CD14-positive monocyte (primary cell): ENCODE results near the gene TEC. TPM values are rescaled to one million over a fixed set of nuclear protein-coding genes. Genes with fewer than 3 reads are reported as not detected.

Experiments
- DNase-seq, 3 donors: peaks; one replicate each; pipeline ENCODE4 v3.0.0-alpha.2; 2011 to 2022
- H2AFZ ChIP-seq: 2 replicates; pipeline ENCODE4 v1.6.0; 2012; ENCODE audit warnings: mild to moderate bottlenecking, low read depth, low read length, inconsistent platforms; ENCODE audit not compliant: insufficient read depth, poor library complexity, severe bottlenecking
- H3K27ac ChIP-seq, 2 donors: 1 replicate in 1 of 2; 2 replicates in 1 of 2; pipeline ENCODE4 v1.5.1; 2012 to 2013; ENCODE audit warnings: low read length in 2 of 2, control low read depth in 1 of 2, inconsistent platforms in 1 of 2, low read depth in 1 of 2, mild to moderate bottlenecking in 1 of 2
- H3K27me3 ChIP-seq, 2 donors: one replicate each; pipeline versions ENCODE4 v1.6.0 to v1.6.1; 2011 to 2013; ENCODE audit warnings: low read length in 2 of 2; ENCODE audit not compliant: control insufficient read depth in 2 of 2, insufficient read depth in 2 of 2
- H3K36me3 ChIP-seq, 2 donors: replicated peaks in 1 of 2; 1 replicate in 1 of 2; 2 replicates in 1 of 2; pipeline versions ENCODE4 v1.5.1 to v1.6.1; 2012 to 2013; ENCODE audit warnings: low read length in 2 of 2, control low read depth in 1 of 2, inconsistent platforms in 1 of 2, mild to moderate bottlenecking in 1 of 2; ENCODE audit not compliant: insufficient read depth in 2 of 2, control insufficient read depth in 1 of 2
- H3K4me1 ChIP-seq, 2 donors: 1 replicate in 1 of 2; 2 replicates in 1 of 2; pipeline versions ENCODE4 v1.5.1 to v1.6.1; 2012 to 2013; ENCODE audit warnings: low read length in 2 of 2, control low read depth in 1 of 2, inconsistent platforms in 1 of 2, mild to moderate bottlenecking in 1 of 2, moderate library complexity in 1 of 2; ENCODE audit not compliant: insufficient read depth in 2 of 2, control insufficient read depth in 1 of 2
- H3K4me2 ChIP-seq: replicated peaks from 2 replicates; pipeline ENCODE3; 2012; ENCODE audit warnings: low read length, moderate library complexity, mild to moderate bottlenecking; ENCODE audit not compliant: poor library complexity, severe bottlenecking; ENCODE audit errors: extremely low read depth
- H3K4me3 ChIP-seq, 3 experiments: fragments of 200-600 bp in 1 of 3; sonication (generic) in 1 of 3; replicated peaks in 1 of 3; 1 replicate in 2 of 3; 2 replicates in 1 of 3; pipeline ENCODE4 v1.5.1; 2011 to 2013; ENCODE audit warnings: low read length in 3 of 3, mild to moderate bottlenecking in 3 of 3, control low read depth in 2 of 3, low read depth in 2 of 3, inconsistent platforms in 1 of 3, moderate library complexity in 1 of 3
- H3K79me2 ChIP-seq: 2 replicates; pipeline ENCODE4 v1.6.0; 2012; ENCODE audit warnings: mild to moderate bottlenecking, control low read depth, inconsistent platforms, low read length, moderate library complexity; ENCODE audit not compliant: insufficient read depth
- H3K9ac ChIP-seq: 2 replicates; pipeline ENCODE4 v1.6.0; 2017; ENCODE audit warnings: low read length, mild to moderate bottlenecking; ENCODE audit not compliant: insufficient read depth, poor library complexity, severe bottlenecking
- H3K9me3 ChIP-seq, 2 donors: replicated peaks in 1 of 2; 1 replicate in 1 of 2; 2 replicates in 1 of 2; pipeline versions ENCODE4 v1.5.1 to v1.6.1; 2012 to 2013; ENCODE audit warnings: low read length in 2 of 2, control low read depth in 1 of 2; ENCODE audit not compliant: control insufficient read depth in 1 of 2, insufficient read depth in 1 of 2
- H4K20me1 ChIP-seq: 2 replicates; pipeline ENCODE4 v1.6.0; 2012; ENCODE audit warnings: mild to moderate bottlenecking, low read length, control low read depth, moderate library complexity; ENCODE audit not compliant: insufficient read depth
- H3K27ac Mint-ChIP-seq, 7 donors: one replicate each; pipeline ENCODE4 v1.8.0; 2020; ENCODE audit warnings: mild to moderate bottlenecking in 7 of 7, mixed read lengths in 7 of 7, moderate library complexity in 6 of 7, inconsistent platforms in 2 of 7
- H3K27me3 Mint-ChIP-seq, 3 donors: one replicate each; pipeline ENCODE4 v1.8.0; 2021 to 2022; ENCODE audit warnings: low read depth in 3 of 3, mild to moderate bottlenecking in 3 of 3, mixed read lengths in 3 of 3, moderate library complexity in 3 of 3, inconsistent platforms in 1 of 3
- H3K36me3 Mint-ChIP-seq, 2 donors: one replicate each; pipeline ENCODE4 v1.8.0; 2020; ENCODE audit warnings: mixed read lengths in 2 of 2, inconsistent platforms in 1 of 2, mild to moderate bottlenecking in 1 of 2
- H3K4me1 Mint-ChIP-seq: one replicate; pipeline ENCODE4 v1.8.0; 2020; ENCODE audit warnings: mild to moderate bottlenecking, mixed read lengths
- H3K4me3 Mint-ChIP-seq, 2 donors: one replicate each; pipeline ENCODE4 v1.8.0; 2020; ENCODE audit warnings: mild to moderate bottlenecking in 2 of 2, mixed read lengths in 2 of 2, moderate library complexity in 1 of 2
- H3K9me3 Mint-ChIP-seq, 7 donors: one replicate each; pipeline ENCODE4 v1.8.0; 2020 to 2022; ENCODE audit warnings: mixed read lengths in 7 of 7, mild to moderate bottlenecking in 6 of 7, moderate library complexity in 6 of 7, inconsistent platforms in 2 of 7
- CTCF ChIP-seq: fragments of 200-600 bp; IDR thresholded peaks from one replicate; pipeline ENCODE4 v1.8.0; 2022; ENCODE audit warnings: antibody characterized with exemption, mild to moderate bottlenecking
- WGBS: methylation state at CpG from one replicate; pipeline ENCODE4 v1.1.5; 2013; ENCODE audit warnings: missing lambda C conversion rate; ENCODE audit not compliant: insufficient coverage; 5-methylcytosine and 5-hydroxymethylcytosine counted together
- intact Hi-C, 2 donors: fragments of 100-400 bp; cut with micrococcal nuclease; formaldehyde crosslinking; loops; one replicate each; pipeline versions ENCODE4 v1.15.0 to v1.15.1; 2023
- polyA plus RNA-seq, 3 donors: library from polyadenylated mRNA; depleted of rRNA in 1 of 3; unstranded in 2 of 3; stranded (reverse) in 1 of 3; fragments of 300-500 nt in 2 of 3; fragments of >200 nt in 1 of 3; fragmentation: Illumina TruSeq in 2 of 3; gene quantifications; 1 replicate in 2 of 3; 2 replicates in 1 of 3; pipeline ENCODE4 v1.2.3, GENCODE V29; 2012 to 2021

TEC gene
- polyA plus RNA-seq, 3 donors: 0.30 to 2.5 (median 0.73) TPM

GRCh38 chr4:48300004-48300403, 30.4 kb upstream of the TEC start:
- Histone ChIP-seq H3K27ac (no peak overlapping the region), H3K9ac (no peak overlapping the region), H4K20me1 (no peaks in the 10 kb centered on the region), H3K9me3 (no peaks in the 10 kb centered on the region), H3K4me2 (no peak overlapping the region), H3K4me3 (no peak overlapping the region), H3K79me2 (no peaks in the 10 kb centered on the region), H3K4me1 (no peaks in the 10 kb centered on the region), H2AFZ (no peak overlapping the region), H3K36me3 (no peaks in the 10 kb centered on the region), H3K27me3 (no peaks in the 10 kb centered on the region)
- no CpG with 5 or more reads among the region's 2 CpGs for WGBS
- Mint-ChIP-seq H3K4me1 (peaks cover 3% of the 10 kb centered on the region), H3K4me3 (no peak overlapping the region), H3K27ac (no peak overlapping the region), H3K36me3 (no peaks in the 10 kb centered on the region), H3K9me3 (no peaks in the 10 kb centered on the region), H3K27me3 (peaks cover 0 to 3% (median 0%) of the 10 kb centered on the region in 3 donors)
- intact Hi-C loops: no loop called here
- DNase-seq: no peak
- TF ChIP-seq CTCF: no peak

- H3K27ac Mint-ChIP-seq: no peak overlapping the region
Measured at GRCh38 chr4:48299560-48299959, 29.9 kb upstream of the TEC start.

More at GRCh38 chr4:48299560-48299959, 29.9 kb upstream of the TEC start:
- Histone ChIP-seq H3K27ac (no peak overlapping the region), H3K9me3 (no peaks in the 10 kb centered on the region), H3K4me3 (no peak overlapping the region), H2AFZ (no peak overlapping the region), H3K4me1 (no peaks in the 10 kb centered on the region), H3K4me2 (no peak overlapping the region), H3K79me2 (no peaks in the 10 kb centered on the region), H4K20me1 (no peaks in the 10 kb centered on the region), H3K27me3 (no peaks in the 10 kb centered on the region), H3K36me3 (no peaks in the 10 kb centered on the region), H3K9ac (no peak overlapping the region)
- 100% methylated on average over 4 of the region's 4 CpGs for WGBS
- Mint-ChIP-seq H3K27me3 (peaks cover 0 to 3% (median 0%) of the 10 kb centered on the region in 3 donors), H3K4me3 (no peak overlapping the region), H3K36me3 (no peaks in the 10 kb centered on the region), H3K4me1 (peaks cover 3% of the 10 kb centered on the region), H3K9me3 (no peaks in the 10 kb centered on the region)
- intact Hi-C loops: no loop called here
- no peak for TF ChIP-seq CTCF
- DNase-seq: no peak
